T-helper 17 cell (primary cell): ENCODE measurements around the gene GRM8. TPM values are rescaled to one million over a fixed set of nuclear protein-coding genes. Genes with fewer than 3 reads are reported as not detected.

Source experiments
- ATAC-seq: fragments of 150-1000 bp; cut with Tn5 transposase; 2 replicates; pipeline ENCODE4 v1.10.0; 2021; ENCODE audit warnings: mild to moderate bottlenecking, moderate library complexity
- DNase-seq, 3 donors: peaks; one replicate each; pipeline versions ENCODE4 v3.0.0 to v3.0.0-alpha.2; 2020 to 2021
- H3K9me3 ChIP-seq: one replicate; pipeline ENCODE4 v1.7.0; 2013; ENCODE audit warnings: low read length, mild to moderate bottlenecking; ENCODE audit not compliant: control insufficient read depth, poor library complexity, severe bottlenecking
- H3K27ac Mint-ChIP-seq: one replicate; pipeline ENCODE4 v1.8.0; 2022; ENCODE audit warnings: mild to moderate bottlenecking, moderate library complexity, mixed read lengths
- H3K27me3 Mint-ChIP-seq: one replicate; pipeline ENCODE4 v1.8.0; 2022; ENCODE audit warnings: mixed read lengths
- H3K36me3 Mint-ChIP-seq: one replicate; pipeline ENCODE4 v1.8.0; 2022; ENCODE audit warnings: low read depth, mixed read lengths
- H3K4me1 Mint-ChIP-seq: one replicate; pipeline ENCODE4 v1.8.0; 2022; ENCODE audit warnings: mild to moderate bottlenecking, mixed read lengths
- H3K4me3 Mint-ChIP-seq: one replicate; pipeline ENCODE4 v1.8.0; 2022; ENCODE audit warnings: mild to moderate bottlenecking, moderate library complexity, mixed read lengths
- total RNA-seq, 4 donors: library from RNA in 2 of 4; stranded (reverse) in 2 of 4; gene quantifications; one replicate each; pipeline ENCODE4 v1.2.3 and lab custom pipeline; 2022 to 2026

GRM8 gene
- total RNA-seq, 2 donors from 2014 or later, result not detected

- ATAC-seq, result no peak
- Mint-ChIP-seq H3K27me3 (peaks cover 12% of the 10 kb centered on the region), H3K27ac (no peak overlapping the region), H3K36me3 (no peaks in the 10 kb centered on the region), H3K4me3 (no peak overlapping the region), H3K4me1 (no peaks in the 10 kb centered on the region)
- no peak for DNase-seq
- no peaks in the 10 kb centered on the region for H3K9me3 ChIP-seq
Measured at GRCh38 chr7:127153315-127153714, 99.4 kb downstream of the GRM8 start.

GRCh38 chr7:127152423-127152822, 100.3 kb downstream of the GRM8 start:
- no peaks in the 10 kb centered on the region for H3K36me3 Mint-ChIP-seq
- H3K27me3 Mint-ChIP-seq, result peaks cover 12% of the 10 kb centered on the region
- ATAC-seq (no peak), DNase-seq (no peak)
- no peak overlapping the region for H3K27ac Mint-ChIP-seq
- H3K9me3 ChIP-seq, result no peaks in the 10 kb centered on the region
- H3K4me3 Mint-ChIP-seq, result no peak overlapping the region
- no peaks in the 10 kb centered on the region for H3K4me1 Mint-ChIP-seq

- no peaks in the 10 kb centered on the region for H3K4me1 Mint-ChIP-seq
- peaks cover 12% of the 10 kb centered on the region for H3K27me3 Mint-ChIP-seq
- no peak overlapping the region for H3K27ac Mint-ChIP-seq
- H3K9me3 ChIP-seq, result no peaks in the 10 kb centered on the region
- H3K4me3 Mint-ChIP-seq, result no peak overlapping the region
- ATAC-seq (no peak), DNase-seq (no peak)
- H3K36me3 Mint-ChIP-seq, result no peaks in the 10 kb centered on the region
Measured at GRCh38 chr7:127151379-127151778, 101.4 kb downstream of the GRM8 start.

- no peak overlapping the region for H3K27ac Mint-ChIP-seq
- H3K36me3 Mint-ChIP-seq, result no peaks in the 10 kb centered on the region
- no peaks in the 10 kb centered on the region for H3K9me3 ChIP-seq
- no peak for ATAC-seq
- no peak for DNase-seq
- H3K27me3 Mint-ChIP-seq, result peaks cover 7% of the 10 kb centered on the region
- H3K4me1 Mint-ChIP-seq, result no peaks in the 10 kb centered on the region
- H3K4me3 Mint-ChIP-seq, result no peak overlapping the region
Measured at GRCh38 chr7:127150543-127150942, 102.2 kb downstream of the GRM8 start.

GRCh38 chr7:127146746-127147536, 105.8 kb downstream of the GRM8 start:
- no peaks in the 10 kb centered on the region for H3K36me3 Mint-ChIP-seq
- no peaks in the 10 kb centered on the region for H3K27me3 Mint-ChIP-seq
- H3K9me3 ChIP-seq, result no peaks in the 10 kb centered on the region
- no peak overlapping the region for H3K27ac Mint-ChIP-seq
- H3K4me3 Mint-ChIP-seq, result no peak overlapping the region
- no peaks in the 10 kb centered on the region for H3K4me1 Mint-ChIP-seq
- DNase-seq (no peak), ATAC-seq (no peak)

GRCh38 chr7:127137146-127137545, 115.6 kb downstream of the GRM8 start:
- Mint-ChIP-seq H3K27ac (no peak overlapping the region), H3K36me3 (no peaks in the 10 kb centered on the region), H3K4me3 (no peak overlapping the region), H3K27me3 (peaks cover 22% of the 10 kb centered on the region), H3K4me1 (no peaks in the 10 kb centered on the region)
- ATAC-seq, result no peak
- H3K9me3 ChIP-seq, result no peaks in the 10 kb centered on the region
- DNase-seq, result no peak

GRCh38 chr7:127135871-127136485, 116.8 kb downstream of the GRM8 start:
- ATAC-seq, result no peak
- H3K9me3 ChIP-seq, result no peaks in the 10 kb centered on the region
- peaks cover 19% of the 10 kb centered on the region for H3K27me3 Mint-ChIP-seq
- no peak overlapping the region for H3K4me3 Mint-ChIP-seq
- no peaks in the 10 kb centered on the region for H3K36me3 Mint-ChIP-seq
- no peak for DNase-seq
- no peak overlapping the region for H3K27ac Mint-ChIP-seq
- no peaks in the 10 kb centered on the region for H3K4me1 Mint-ChIP-seq

GRCh38 chr7:127123220-127123619, 129.5 kb downstream of the GRM8 start:
- Mint-ChIP-seq H3K27ac (no peak overlapping the region), H3K4me3 (no peak overlapping the region), H3K36me3 (no peaks in the 10 kb centered on the region), H3K4me1 (no peaks in the 10 kb centered on the region), H3K27me3 (no peaks in the 10 kb centered on the region)
- no peaks in the 10 kb centered on the region for H3K9me3 ChIP-seq
- DNase-seq, result no peak
- ATAC-seq, result no peak

GRCh38 chr7:127119517-127119916, 133.2 kb downstream of the GRM8 start:
- Mint-ChIP-seq H3K4me1 (no peaks in the 10 kb centered on the region), H3K27me3 (no peaks in the 10 kb centered on the region), H3K4me3 (no peak overlapping the region), H3K27ac (no peak overlapping the region), H3K36me3 (no peaks in the 10 kb centered on the region)
- ATAC-seq (no peak), DNase-seq (no peak)
- H3K9me3 ChIP-seq, result no peaks in the 10 kb centered on the region

- no peak overlapping the region for H3K4me3 Mint-ChIP-seq
- ATAC-seq (no peak), DNase-seq (no peak)
- no peaks in the 10 kb centered on the region for H3K27me3 Mint-ChIP-seq
- no peaks in the 10 kb centered on the region for H3K9me3 ChIP-seq
- H3K27ac Mint-ChIP-seq, result no peak overlapping the region
- no peaks in the 10 kb centered on the region for H3K36me3 Mint-ChIP-seq
- H3K4me1 Mint-ChIP-seq, result no peaks in the 10 kb centered on the region
Measured at GRCh38 chr7:127114742-127115265, 137.9 kb downstream of the GRM8 start.

GRCh38 chr7:127107601-127108007, 145.1 kb downstream of the GRM8 start:
- no peaks in the 10 kb centered on the region for H3K27me3 Mint-ChIP-seq

GRCh38 chr7:127093340-127093739, 159.4 kb downstream of the GRM8 start:
- no peaks in the 10 kb centered on the region for H3K36me3 Mint-ChIP-seq
- H3K27me3 Mint-ChIP-seq, result no peaks in the 10 kb centered on the region
- no peak overlapping the region for H3K27ac Mint-ChIP-seq
- H3K9me3 ChIP-seq, result no peaks in the 10 kb centered on the region
- DNase-seq (no peak), ATAC-seq (no peak)
- H3K4me1 Mint-ChIP-seq, result no peaks in the 10 kb centered on the region
- H3K4me3 Mint-ChIP-seq, result no peak overlapping the region

More at GRCh38 chr7:127107601-127108007, 145.1 kb downstream of the GRM8 start:
- Mint-ChIP-seq H3K4me3 (no peak overlapping the region), H3K4me1 (no peaks in the 10 kb centered on the region), H3K27ac (no peak overlapping the region), H3K36me3 (no peaks in the 10 kb centered on the region)
- peak in 1 of 3 donors; percentile 7 for DNase-seq
- no peak for ATAC-seq
- H3K9me3 ChIP-seq, result no peaks in the 10 kb centered on the region

- H3K9me3 ChIP-seq, result no peaks in the 10 kb centered on the region
- Mint-ChIP-seq H3K4me1 (no peaks in the 10 kb centered on the region), H3K27ac (no peak overlapping the region), H3K36me3 (no peaks in the 10 kb centered on the region), H3K4me3 (no peak overlapping the region), H3K27me3 (peaks cover 5% of the 10 kb centered on the region)
- ATAC-seq (no peak), DNase-seq (no peak)
Measured at GRCh38 chr7:127091620-127092019, 161.1 kb downstream of the GRM8 start.

- H3K9me3 ChIP-seq, result no peaks in the 10 kb centered on the region
- no peak overlapping the region for H3K4me3 Mint-ChIP-seq
- ATAC-seq (no peak), DNase-seq (no peak)
- H3K27me3 Mint-ChIP-seq, result peaks cover 6% of the 10 kb centered on the region
- no peak overlapping the region for H3K27ac Mint-ChIP-seq
- no peaks in the 10 kb centered on the region for H3K36me3 Mint-ChIP-seq
- no peaks in the 10 kb centered on the region for H3K4me1 Mint-ChIP-seq
Measured at GRCh38 chr7:127089146-127089545, 163.6 kb downstream of the GRM8 start.
